ENCODE data around the gene CLEC18A. TPM values are rescaled to one million over a fixed set of nuclear protein-coding genes. Genes with fewer than 3 reads are reported as not detected.

CLEC18A gene
- total RNA-seq, 1 experiment from 2014 or later = 0.46 TPM

GRCh38 chr16:69927056-69927757 is 23.9 kb upstream of the CLEC18A start:
- CTCF ChIA-PET = no interaction called here
- in situ Hi-C loops (cut with HindIII; ENCODE audit: low pct_unique_long_range_greater_than_20kb, low sequenced_read_pairs) = no loop called here

GRCh38 chr16:69928856-69929400 is 22.2 kb upstream of the CLEC18A start:
- POLR2A ChIA-PET = no interaction called here
- H3K4me3 ChIP-seq (ENCODE audit: low read depth in 2 of 2, low read length in 2 of 2) = no peak overlapping the region
- DNase-seq (ENCODE audit: low read depth, low spot score) (no peak), ATAC-seq (no peak)
- no peaks in the 10 kb centered on the region for H3K36me3 ChIP-seq (ENCODE audit: control insufficient read depth, insufficient read depth, low read length)
- no TSS peak for BruUV-seq (replicated peaks)
- no peaks in the 10 kb centered on the region for H3K9me3 ChIP-seq (ENCODE audit: control insufficient read depth, insufficient read depth, low read depth, low read length)
- CTCF ChIA-PET = interaction anchor here (0.7 kb wide), 1 partner anchor 116 kb away, joined by 4 read pairs; no protein-coding TSS in a partner anchor
- intact Hi-C loops (cut with micrococcal nuclease; ENCODE audit: unreplicated experiment) = loop anchor here (5.0 kb wide), 1 partner anchor 132 kb away; no protein-coding TSS in a partner anchor
- in situ Hi-C loops (cut with HindIII; ENCODE audit: low pct_unique_long_range_greater_than_20kb, low sequenced_read_pairs) = no loop called here
- H3K27ac ChIP-seq (ENCODE audit: low read length) = no peak overlapping the region
- H3K27me3 ChIP-seq (ENCODE audit: control insufficient read depth, insufficient read depth, low read length) = no peaks in the 10 kb centered on the region
- no peaks in the 10 kb centered on the region for H3K4me1 ChIP-seq (ENCODE audit: control insufficient read depth, insufficient read depth, low read length)
- TF ChIP-seq REST (IDR thresholded peaks at IDR 0.05; ENCODE audit: insufficient read depth in 1 of 2, low read depth in 2 of 2, low read length in 1 of 2) (no peak), SIN3A (IDR thresholded peaks at IDR 0.05; ENCODE audit: borderline replicate concordance, insufficient read depth, low read depth, low read length) (no peak), TCF7L2 (IDR thresholded peaks at IDR 0.05; ENCODE audit: low read depth, low read length) (no peak), CTCF (IDR thresholded peaks at IDR 0.05) (no peak)

More at GRCh38 chr16:69927056-69927757, 23.9 kb upstream of the CLEC18A start:
- H3K4me3 ChIP-seq (ENCODE audit: low read depth in 2 of 2, low read length in 2 of 2) = no peak overlapping the region
- no peaks in the 10 kb centered on the region for H3K9me3 ChIP-seq (ENCODE audit: control insufficient read depth, insufficient read depth, low read depth, low read length)
- H3K36me3 ChIP-seq (ENCODE audit: control insufficient read depth, insufficient read depth, low read length) = no peaks in the 10 kb centered on the region
- BruUV-seq (replicated peaks) = no TSS peak
- no peak overlapping the region for H3K27ac ChIP-seq (ENCODE audit: low read length)
- DNase-seq (ENCODE audit: low read depth, low spot score) = no peak
- POLR2A ChIA-PET = no interaction called here
- no peak for TF ChIP-seq SIN3A (IDR thresholded peaks at IDR 0.05; ENCODE audit: borderline replicate concordance, insufficient read depth, low read depth, low read length)
- TF ChIP-seq REST (IDR thresholded peaks at IDR 0.05; ENCODE audit: insufficient read depth in 1 of 2, low read depth in 2 of 2, low read length in 1 of 2) = no peak
- no peak for TF ChIP-seq CTCF (IDR thresholded peaks at IDR 0.05)
- no peak for TF ChIP-seq POLR2AphosphoS5 (IDR thresholded peaks at IDR 0.05; ENCODE audit: low read depth, low read length)
- no peak for TF ChIP-seq TCF7L2 (IDR thresholded peaks at IDR 0.05; ENCODE audit: low read depth, low read length)
- ATAC-seq = no peak
- no peaks in the 10 kb centered on the region for H3K4me1 ChIP-seq (ENCODE audit: control insufficient read depth, insufficient read depth, low read length)
- intact Hi-C loops (cut with micrococcal nuclease; ENCODE audit: unreplicated experiment) = loop anchor here (5.0 kb wide), 1 partner anchor 130 kb away; no protein-coding TSS in a partner anchor
- no peaks in the 10 kb centered on the region for H3K27me3 ChIP-seq (ENCODE audit: control insufficient read depth, insufficient read depth, low read length)
